ENCODE data around the gene KRT38.

The KRT38 gene

DNA sequence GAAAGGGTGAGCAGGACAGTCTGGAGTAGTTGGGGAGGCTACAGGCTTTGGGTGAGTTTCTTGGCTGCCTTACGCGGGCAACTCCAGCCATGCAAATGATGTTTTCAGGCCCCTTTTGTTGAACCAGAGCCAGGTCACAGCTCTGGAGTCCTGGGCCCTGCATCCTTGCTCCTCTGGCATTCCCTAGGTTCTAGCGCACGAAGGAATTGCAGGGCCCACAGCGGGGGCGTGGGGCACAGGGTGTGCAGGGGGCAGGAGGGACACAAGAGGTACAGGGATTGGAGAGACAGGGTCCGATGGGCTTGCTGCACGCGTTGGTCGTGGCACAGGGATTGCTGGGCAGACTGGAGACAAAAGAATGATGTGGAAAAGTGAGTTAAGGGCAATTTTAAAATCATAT, 47.0 kb downstream of the KRT38 start:
- DNase-seq, result no peak

DNA sequence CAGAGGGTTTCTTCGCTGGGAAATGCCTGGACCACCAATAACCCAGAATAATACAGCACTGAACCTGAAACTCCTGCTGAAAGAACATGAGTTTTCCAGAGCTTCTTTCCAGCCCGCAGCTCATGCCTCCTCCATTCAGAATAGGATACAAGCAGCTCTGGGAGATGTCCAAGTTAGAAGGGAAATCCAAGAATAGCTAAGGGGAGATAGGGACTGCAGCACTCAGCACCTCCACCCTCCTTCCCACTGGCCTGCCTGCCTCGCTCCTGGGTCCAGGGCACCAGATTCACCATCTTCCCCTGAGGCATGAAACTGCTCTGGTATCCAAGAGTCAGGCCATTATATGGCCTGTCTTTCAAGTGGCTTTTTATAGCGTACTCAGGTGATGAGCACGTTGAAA, 47.5 kb downstream of the KRT38 start:
- no peak for DNase-seq

DNA sequence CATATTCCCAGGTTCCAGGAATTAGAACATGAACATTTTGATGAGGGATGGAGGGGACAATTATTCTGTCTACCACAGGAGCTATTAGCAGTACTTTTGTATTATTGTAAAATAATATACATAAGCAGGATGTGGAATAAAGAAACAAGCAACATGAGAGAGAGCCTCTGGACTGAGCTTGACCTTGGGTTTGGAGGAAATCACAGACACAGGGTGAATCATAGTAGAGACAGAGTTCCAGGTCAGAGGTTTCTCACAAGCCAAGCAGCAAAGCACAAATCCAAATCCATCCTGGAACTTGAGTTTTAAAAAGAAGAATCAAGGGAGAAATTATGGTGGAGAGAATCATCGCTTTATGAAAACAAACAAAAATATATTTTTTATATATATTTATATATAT, 48.5 kb downstream of the KRT38 start:
- DNase-seq, result no peak

DNA sequence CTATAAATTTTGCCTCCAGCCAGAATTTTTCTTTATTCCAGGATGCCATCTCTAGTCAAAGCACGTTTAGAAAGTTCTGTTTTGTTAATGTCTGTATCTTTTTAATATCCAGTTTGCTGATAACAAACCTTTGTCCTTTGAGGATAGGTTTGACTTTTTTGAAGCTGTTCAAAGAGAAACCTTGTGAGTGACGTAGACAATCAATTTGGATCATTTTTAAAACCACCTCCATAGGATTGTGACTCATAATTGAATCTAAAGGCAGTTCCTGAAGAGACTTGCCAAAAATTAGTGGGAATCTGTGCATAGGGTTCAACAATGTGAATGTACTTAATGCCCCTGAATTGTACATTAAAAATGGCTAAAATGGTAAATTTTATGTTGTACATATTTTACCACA, 49.2 kb downstream of the KRT38 start:
- DNase-seq, result no peak

DNA sequence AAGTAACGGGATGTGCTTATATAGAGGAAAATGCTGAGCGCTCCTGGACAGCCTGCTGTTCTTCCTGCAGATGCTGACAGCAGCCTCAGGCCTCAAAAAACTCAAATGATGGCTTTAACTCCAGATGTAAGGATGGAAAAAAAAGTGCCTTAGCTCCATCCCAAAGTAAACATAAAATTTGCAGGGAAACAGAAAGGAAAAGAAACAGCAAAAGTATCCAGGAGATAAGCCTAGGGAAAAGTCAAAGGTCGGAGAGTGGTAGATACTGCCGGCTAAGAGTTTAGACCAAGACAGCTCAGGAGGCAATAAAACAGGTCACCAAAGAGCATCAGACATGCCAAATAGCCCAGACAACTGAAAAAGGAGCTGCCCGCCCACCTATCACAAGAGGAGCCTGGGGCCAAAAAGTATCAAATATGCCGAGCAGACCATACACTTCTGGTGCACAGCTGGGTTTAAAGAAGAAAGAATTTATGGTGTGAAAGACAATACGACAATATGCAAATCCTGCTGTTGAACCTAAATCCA, 50.3 kb downstream of the KRT38 start:
- DNase-seq, result no peak

DNA sequence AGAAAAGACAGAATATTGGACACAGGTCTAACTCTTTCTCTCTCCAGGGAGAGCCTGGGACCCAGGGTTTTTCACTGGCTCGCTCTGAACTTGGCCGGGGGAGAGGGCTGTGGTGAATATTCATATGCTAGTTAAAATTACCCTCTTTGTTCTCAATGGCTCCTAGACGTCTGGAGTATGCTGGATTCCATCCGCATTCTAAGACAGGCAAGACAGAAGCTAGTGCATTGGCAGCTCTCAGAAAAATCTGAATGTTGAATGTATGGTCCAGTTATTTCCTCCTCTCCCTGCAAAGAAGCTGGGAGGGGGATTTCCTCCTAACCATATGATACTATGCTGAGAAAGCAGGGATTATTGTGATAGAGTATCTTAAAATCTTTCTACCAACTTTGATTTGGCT, 53.1 kb downstream of the KRT38 start:
- no peak for DNase-seq

DNA sequence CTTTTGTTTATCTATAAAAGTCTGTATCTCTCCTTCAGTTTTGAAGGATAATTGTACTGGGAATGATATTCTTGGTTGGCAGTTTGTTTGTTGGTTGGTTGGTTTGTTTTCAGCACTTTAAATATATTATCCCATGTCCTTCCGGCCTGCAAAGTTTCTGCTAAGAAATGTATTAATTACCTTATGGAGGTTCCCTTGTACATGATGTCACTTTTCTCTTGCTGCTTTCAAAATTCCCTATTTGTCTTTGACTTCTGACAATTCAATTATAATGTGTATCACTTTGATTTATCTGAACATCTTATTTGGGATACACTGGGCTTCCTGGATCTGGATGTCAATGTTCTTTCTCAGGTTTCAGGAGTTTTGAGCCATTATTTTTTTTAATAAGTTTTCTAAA, 54.6 kb downstream of the KRT38 start:
- no peak for DNase-seq
